IPS-NIHi11 (cell line): Measurements from ENCODE around the gene TGFBR1.

ENCODE experiments used
- DNase-seq: peaks from one replicate; pipeline ENCODE4 v3.0.0; 2012; ENCODE audit warnings: mixed read lengths, low spot score

TGFBR1 gene

GRCh38 chr9:99104459-99105151 is at the start of gene TGFBR1:
TSS of gene TGFBR1 (plus strand) at chr9:99105113. CDS start at chr9:99105206, 93 bp downstream.
- DNase-seq: peak; percentile 100

GRCh38 chr9:99055384-99055783 is 49.5 kb upstream of the TGFBR1 start:
- no peak for DNase-seq

GRCh38 chr9:99056186-99056585 is 48.7 kb upstream of the TGFBR1 start:
- no peak for DNase-seq

GRCh38 chr9:99056886-99057664 is 47.8 kb upstream of the TGFBR1 start:
- no peak for DNase-seq

GRCh38 chr9:99057665-99058625 is 47.0 kb upstream of the TGFBR1 start:
- no peak for DNase-seq

- no peak for DNase-seq
These were observed 45.7 kb upstream of the TGFBR1 start for GRCh38 chr9:99058964-99059921.

- no peak for DNase-seq
These were observed 44.3 kb upstream of the TGFBR1 start for GRCh38 chr9:99060621-99061020.

GRCh38 chr9:99062549-99062948 is 42.4 kb upstream of the TGFBR1 start:
- no peak for DNase-seq

GRCh38 chr9:99063522-99063921 is 41.4 kb upstream of the TGFBR1 start:
- no peak for DNase-seq

GRCh38 chr9:99066571-99066970 is 38.3 kb upstream of the TGFBR1 start:
- no peak for DNase-seq

GRCh38 chr9:99069075-99069474 is 35.8 kb upstream of the TGFBR1 start:
- no peak for DNase-seq

GRCh38 chr9:99069546-99069945 is 35.4 kb upstream of the TGFBR1 start:
- no peak for DNase-seq

- no peak for DNase-seq
These were observed 34.2 kb upstream of the TGFBR1 start for GRCh38 chr9:99070681-99071080.

- no peak for DNase-seq
These were observed 33.4 kb upstream of the TGFBR1 start for GRCh38 chr9:99071313-99072039.

- DNase-seq: no peak
These were observed 32.9 kb upstream of the TGFBR1 start for GRCh38 chr9:99072040-99072394.

- DNase-seq: no peak
These were observed 31.6 kb upstream of the TGFBR1 start for GRCh38 chr9:99073347-99073746.

- no peak for DNase-seq
These were observed 30.7 kb upstream of the TGFBR1 start for GRCh38 chr9:99073985-99074901.

GRCh38 chr9:99074902-99075245 is 30.0 kb upstream of the TGFBR1 start:
- DNase-seq: no peak

GRCh38 chr9:99075246-99075912 is 29.5 kb upstream of the TGFBR1 start:
- DNase-seq: no peak
